ENCODE data around the gene GLB1L2. TPM values are rescaled to one million over a fixed set of nuclear protein-coding genes. Genes with fewer than 3 reads are reported as not detected.
"Not testable (repeated sequence)": the region's sequence is repeated elsewhere in the genome, so short reads cannot be mapped to it uniquely, and the experiment has no call there.

The GLB1L2 gene, protein sequence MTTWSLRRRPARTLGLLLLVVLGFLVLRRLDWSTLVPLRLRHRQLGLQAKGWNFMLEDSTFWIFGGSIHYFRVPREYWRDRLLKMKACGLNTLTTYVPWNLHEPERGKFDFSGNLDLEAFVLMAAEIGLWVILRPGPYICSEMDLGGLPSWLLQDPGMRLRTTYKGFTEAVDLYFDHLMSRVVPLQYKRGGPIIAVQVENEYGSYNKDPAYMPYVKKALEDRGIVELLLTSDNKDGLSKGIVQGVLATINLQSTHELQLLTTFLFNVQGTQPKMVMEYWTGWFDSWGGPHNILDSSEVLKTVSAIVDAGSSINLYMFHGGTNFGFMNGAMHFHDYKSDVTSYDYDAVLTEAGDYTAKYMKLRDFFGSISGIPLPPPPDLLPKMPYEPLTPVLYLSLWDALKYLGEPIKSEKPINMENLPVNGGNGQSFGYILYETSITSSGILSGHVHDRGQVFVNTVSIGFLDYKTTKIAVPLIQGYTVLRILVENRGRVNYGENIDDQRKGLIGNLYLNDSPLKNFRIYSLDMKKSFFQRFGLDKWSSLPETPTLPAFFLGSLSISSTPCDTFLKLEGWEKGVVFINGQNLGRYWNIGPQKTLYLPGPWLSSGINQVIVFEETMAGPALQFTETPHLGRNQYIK
- 0.57 TPM for total RNA-seq
- long read RNA-seq, partial matches to known transcripts, result 0 of 1 reads
- long read RNA-seq, other reads (novel, unspliced or antisense), result 1 of 1 reads

DNA sequence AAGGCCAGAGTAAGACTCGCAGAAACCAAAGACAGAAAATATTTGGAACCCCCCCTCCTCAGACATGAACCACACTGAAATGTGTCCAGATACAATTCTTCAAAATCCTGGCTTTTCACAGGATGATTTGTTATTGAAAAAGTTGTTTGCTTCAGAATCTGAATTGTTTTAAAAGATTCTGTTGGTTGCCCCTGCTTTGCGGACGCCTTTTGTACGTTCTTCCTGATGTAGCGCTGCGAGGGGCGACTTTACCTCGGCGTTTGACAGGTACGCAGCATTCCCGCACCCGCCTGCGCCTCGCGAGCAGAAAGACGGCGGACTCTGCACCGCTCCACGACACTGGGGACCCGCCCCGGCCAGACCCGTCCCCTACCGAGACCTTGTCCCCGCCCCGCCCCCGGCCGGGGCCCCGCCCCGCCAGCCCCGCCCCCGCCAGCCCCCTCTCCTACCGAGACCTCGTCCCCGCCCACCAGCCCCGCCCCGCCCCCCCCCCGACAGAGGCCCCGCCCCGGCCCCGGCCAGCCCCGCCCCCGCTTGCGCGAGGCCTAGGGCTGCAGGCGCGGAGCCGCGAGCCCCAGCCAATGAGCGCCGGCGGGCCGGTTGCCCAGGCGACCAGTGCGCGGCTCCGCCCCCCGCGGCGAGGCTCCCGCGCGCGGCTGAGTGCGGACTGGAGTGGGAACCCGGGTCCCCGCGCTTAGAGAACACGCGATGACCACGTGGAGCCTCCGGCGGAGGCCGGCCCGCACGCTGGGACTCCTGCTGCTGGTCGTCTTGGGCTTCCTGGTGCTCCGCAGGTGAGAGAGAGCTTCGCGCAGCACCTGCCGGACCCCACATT lies at the start of gene GLB1L2:
GLB1L2 (plus strand) TSS at position 635 of the 835 bp plus-strand sequence; CDS start at position 709, 74 bp downstream.
- no peak for DNase-seq (ENCODE audit: low spot score)
- intact Hi-C loops (cut with DNase I), result no loop called here

DNA sequence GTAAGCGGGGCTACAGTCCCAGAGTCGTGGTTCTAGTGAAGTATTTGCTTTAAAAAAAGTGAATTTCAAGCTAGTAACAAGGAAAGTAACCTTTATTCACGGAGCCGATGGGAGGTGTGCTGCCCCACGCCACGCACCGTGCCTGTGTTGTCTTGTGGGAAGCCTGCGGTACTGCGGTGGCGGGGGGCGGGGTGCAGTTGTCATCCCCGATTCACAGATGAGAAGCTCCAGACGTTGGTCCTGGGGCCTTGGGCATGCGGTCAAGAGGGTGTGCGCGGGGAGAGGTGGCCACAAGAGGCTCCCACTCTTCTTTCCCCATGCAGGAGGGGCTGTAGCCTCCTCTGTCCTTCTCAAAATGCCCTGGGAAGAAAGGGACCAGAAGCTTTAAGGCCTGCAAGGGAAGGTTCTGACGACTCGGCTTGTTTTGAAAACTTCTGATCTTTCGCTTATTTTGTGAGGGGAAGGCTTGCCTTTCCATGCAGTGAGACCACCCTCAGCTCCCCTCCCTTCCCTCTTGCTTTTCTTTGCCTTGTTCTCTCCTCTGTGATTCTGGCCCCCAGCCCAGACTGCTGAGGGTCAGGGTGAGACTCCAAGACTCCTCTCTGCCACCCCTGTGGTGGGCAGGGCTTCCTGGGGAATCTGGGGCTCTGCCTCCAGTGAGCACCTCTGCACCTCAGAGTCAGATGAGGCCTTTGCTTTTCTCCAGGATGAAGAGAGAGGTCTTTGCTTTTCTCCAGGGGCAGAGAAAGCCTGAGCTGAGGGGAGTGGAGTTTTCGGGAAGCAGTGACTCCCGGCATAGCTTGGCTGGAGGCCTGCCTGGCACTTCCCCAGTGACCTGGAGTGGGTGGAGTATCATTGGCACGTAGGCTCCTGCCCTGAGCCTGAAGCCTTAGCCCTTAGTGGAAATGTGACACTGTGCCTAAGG lies 49.4 kb upstream of the GLB1L2 start:
- no peak for DNase-seq (ENCODE audit: low spot score)
- intact Hi-C loops (cut with DNase I), result no loop called here

DNA sequence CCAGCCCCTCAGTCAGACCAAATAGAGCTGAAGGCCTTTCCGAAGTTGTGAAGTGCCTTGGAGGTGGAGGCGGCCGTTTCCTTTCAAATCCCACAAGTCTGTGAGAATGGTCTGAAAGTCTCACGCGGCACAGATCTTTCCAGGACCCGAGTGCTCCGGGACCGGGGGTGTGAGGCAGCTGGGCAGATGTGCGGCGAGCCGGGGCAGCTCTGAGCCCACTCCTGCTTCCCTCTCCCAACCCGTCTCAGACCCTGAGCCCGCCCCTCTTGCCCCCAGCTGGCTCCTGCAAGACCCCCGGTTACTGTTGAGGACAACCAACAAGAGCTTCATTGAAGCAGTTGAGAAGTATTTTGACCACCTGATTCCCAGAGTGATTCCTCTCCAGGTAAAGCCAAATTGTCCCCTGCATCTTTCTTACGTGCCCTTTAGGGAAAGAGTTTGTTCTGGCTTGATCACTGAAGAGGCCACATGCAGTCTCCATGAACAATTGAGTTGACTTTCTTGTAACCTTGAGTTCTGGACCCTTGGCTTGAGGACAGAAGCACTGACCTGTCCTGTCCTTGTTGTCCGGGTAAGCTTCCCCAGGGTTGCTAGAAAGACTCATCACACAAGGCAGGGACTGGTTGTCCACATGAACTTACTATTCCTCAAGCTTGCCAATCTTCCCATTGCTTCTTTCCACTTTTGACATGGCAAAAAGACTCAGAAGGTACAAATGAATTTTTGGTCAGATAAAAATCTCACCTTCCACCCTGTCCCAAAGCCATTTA lies 48.1 kb upstream of the GLB1L2 start:
- no peak for DNase-seq (ENCODE audit: low spot score)
- intact Hi-C loops (cut with DNase I), result no loop called here

DNA sequence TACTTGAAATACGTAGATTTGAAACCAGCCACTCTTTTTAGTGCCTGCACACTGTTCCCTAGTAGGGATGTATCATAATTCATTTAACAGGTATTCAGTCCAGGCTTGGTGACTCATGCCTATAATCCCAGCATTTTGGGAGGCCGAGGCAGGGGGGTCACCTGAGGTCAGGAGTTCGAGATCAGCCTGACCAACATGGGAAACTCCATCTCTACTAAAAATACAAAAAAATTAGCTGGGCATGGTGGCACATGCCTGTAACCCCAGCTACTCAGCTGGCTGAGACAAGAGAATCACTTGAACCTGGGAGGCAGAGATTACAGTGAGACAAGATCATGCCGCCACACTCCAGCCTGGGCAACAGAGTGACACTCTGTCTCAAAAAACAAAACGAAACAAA lies 47.4 kb upstream of the GLB1L2 start:
- intact Hi-C loops (cut with DNase I); DNase-seq (ENCODE audit: low spot score): not testable (repeated sequence)

DNA sequence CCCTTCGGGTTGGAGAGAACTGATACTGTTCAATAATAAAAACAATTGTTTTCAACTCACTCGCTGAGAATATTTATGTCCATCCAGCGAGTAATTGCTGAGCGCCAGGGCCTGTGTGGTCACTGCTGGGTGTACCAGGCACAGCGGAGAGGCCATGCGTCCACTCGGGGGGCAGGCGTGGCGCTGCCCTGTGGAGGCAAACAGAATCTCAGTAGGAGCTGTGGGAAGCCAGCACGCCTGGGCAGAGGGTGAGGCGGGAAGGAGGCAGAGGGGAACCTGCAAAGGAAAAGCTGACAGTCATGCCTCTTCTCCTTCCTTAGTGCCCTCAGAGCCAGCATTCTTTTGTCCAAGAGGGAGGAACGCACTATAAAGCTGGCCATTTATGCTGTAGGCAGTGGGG lies 44.2 kb upstream of the GLB1L2 start:
- intact Hi-C loops (cut with DNase I), result no loop called here
- no peak for DNase-seq (ENCODE audit: low spot score)

DNA sequence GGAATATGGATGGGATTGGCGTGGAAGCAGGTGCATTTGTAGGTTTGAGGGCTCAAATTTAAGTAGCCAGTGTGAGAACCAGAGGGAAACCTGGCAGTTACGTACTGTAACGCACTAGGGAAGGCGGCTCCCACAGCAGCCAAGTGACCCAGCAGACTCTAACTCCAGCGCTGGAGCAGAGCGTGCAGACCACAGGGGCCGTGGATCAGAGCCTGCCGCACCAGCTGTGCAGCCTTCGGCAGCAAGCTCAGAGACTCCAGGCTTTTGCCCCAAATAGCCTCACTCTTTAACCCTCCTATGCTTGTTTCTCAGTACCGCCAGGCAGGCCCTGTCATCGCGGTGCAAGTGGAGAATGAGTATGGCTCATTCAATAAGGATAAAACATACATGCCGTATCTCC lies 43.3 kb upstream of the GLB1L2 start:
- intact Hi-C loops (cut with DNase I), result no loop called here
- no peak for DNase-seq (ENCODE audit: low spot score)

DNA sequence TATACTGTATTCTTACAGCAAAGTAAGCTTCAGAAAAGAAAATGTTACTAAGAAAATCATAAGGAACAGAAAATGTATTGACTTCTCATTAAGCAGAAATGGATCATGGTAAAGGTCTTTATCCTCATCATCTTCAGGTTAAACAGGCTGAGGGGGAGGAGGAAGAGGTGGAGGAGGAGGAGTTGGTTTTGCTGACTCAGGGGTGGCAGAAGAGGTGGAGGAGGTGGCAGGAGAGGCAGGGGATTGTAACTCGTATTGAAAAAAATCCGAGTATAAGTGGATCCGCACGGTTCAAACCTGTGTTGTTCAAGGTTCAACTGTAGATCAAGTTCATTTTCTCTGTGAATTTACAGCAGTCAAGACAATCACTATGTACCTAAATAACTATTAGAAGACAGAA lies 42.6 kb upstream of the GLB1L2 start:
- intact Hi-C loops (cut with DNase I), result no loop called here
- DNase-seq (ENCODE audit: low spot score), result no peak

DNA sequence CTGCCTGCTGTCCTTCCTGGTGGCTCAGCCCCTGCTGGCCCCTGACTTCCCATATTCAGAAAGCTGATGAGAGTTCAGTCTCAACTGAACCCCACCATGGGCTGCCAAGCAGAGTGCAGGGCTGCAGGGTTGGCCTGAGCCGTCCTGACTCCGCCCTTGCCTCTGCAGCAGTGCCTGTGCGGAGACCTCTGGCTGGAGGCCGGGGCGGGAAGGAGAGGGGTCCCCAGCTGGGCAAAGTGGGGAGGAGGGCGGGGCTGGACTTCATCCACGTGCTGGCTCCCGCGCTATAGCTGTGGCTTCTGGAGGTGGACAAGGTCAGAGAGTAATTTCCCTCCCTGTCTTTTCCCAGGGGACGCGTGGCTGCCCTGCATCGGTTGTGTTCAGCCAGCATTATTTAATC lies 42.0 kb upstream of the GLB1L2 start:
- intact Hi-C loops (cut with DNase I), result no loop called here
- DNase-seq (ENCODE audit: low spot score), result no peak

DNA sequence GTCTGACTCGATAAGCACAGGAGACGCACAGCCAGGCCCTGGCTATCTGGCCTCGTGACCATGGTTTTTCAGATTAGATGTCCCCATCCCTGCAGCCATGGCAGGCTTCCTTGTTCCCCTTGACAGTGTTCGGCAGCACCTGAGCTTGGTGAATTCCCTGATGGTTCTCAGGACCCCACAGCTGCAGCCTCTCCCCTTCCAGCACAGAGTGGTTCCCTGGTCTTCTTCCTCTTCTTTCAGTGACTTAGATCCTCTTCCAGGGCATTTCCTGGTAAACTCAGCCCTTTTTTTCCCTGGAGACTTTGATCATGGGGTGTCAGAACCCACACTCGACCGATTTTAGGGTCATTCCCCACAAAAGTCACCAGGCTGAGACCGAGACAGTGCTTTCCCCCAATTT lies 41.1 kb upstream of the GLB1L2 start:
- DNase-seq (ENCODE audit: low spot score), result no peak
- intact Hi-C loops (cut with DNase I), result no loop called here

DNA sequence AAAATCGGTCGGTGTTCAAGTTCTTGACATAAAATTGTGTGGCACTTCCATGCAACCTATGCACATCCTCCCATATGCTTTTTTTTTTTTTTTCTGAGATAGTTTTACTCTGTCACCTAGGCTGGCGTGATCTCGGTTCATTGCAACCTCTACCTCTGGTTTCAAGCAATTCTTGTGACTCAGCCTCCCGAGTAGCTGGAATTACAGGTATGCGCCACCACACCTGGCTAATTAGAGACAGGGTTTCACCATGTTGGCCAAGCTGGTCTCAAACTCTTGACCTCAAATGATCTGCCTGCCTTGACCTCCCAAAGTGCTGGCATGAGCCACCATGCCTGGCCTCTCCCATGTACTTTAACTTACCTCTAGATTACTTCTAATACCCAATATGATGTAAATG lies 40.6 kb upstream of the GLB1L2 start:
- intact Hi-C loops (cut with DNase I), result no loop called here
- DNase-seq (ENCODE audit: low spot score), result no peak

DNA sequence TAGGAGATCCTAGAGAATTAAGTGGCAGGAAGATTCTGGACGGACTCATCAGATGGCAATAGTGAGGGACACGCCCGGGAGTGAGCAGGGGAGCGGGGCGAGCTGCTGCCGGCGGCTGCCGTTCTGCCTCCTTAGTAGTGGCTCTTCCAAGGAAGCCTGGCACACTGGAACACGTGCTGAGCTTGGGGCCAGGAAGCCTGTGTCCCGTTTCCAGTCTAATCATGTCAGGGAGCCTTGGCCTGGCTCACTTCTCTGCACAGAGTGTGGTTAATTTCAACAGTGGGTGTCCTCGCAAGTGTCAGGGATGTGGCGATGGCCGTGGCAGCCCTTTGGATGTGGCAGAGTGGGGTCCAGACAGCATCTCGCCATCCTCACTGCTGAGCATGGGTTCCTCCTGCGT lies 39.1 kb upstream of the GLB1L2 start:
- no peak for DNase-seq (ENCODE audit: low spot score)

DNA sequence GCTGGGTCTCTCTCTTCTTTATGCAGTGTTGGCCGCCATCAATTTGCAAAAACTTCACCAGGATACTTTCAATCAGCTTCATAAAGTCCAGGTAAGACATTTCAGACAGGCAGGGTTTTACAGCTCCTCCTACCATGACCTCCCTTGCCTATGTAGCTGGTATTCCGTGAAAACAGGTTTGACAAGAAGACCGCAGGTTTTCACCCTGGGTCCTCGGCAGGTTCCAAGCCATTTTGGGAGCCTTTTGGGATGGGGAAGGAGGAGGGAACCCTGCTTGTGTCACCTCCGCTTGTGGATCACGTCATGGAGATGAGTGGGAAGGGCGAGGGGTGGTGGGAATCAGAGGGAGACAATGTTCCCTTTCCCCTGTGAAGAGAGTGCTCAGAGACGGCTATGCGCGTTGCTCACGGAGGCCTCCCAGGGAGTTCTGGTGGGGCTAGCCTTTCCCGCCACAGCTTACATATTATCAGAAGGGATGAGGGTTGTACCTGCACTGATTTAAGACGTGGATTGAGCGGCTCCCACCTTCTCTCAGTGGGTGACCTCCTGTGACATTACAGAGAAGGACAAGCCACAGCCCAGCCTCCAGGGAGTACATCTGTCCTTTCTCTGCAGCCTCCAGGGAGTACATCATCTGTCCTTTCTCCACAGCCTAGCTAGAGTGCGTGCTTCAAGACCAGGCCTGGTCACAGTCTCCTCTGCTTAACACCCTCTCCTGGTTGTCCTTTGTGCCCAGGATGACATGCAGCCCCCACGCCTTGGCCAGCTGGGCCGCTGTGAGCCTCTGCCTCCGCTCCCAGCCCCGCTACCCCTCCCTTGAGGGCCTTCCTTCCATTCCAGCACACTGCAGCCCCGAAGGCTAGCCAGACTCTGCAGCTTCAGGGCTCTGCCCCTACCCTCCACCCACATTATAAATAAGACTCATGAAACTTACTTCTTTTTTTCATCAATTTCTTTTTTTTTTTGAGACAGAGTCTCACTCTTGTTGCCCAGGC lies 38.4 kb upstream of the GLB1L2 start:
- intact Hi-C loops (cut with DNase I), result no loop called here
- DNase-seq (ENCODE audit: low spot score), result no peak

More for the DNA sequence above, 39.1 kb upstream of the GLB1L2 start:
- intact Hi-C loops (cut with DNase I), result no loop called here

DNA sequence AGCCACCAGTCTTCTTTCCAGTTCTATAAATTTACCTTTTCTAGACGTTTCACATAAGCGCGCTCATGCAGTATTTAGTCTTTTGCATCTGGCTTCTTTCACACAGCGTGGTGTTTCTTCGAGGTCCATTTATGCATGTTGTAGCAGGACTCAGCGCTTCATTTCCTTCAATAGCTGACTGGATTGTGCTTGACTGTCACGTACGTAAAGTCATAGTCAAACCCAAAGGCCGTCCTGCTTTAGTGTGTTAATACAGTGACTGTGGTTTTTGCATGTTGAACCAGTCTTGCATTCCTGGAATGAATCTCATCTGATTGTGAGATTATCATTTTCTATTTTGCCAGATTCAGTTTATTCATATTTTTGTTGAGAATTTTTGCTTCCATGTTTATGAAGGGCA lies 37.1 kb upstream of the GLB1L2 start:
- intact Hi-C loops (cut with DNase I), result no loop called here
- DNase-seq (ENCODE audit: low spot score), result no peak

DNA sequence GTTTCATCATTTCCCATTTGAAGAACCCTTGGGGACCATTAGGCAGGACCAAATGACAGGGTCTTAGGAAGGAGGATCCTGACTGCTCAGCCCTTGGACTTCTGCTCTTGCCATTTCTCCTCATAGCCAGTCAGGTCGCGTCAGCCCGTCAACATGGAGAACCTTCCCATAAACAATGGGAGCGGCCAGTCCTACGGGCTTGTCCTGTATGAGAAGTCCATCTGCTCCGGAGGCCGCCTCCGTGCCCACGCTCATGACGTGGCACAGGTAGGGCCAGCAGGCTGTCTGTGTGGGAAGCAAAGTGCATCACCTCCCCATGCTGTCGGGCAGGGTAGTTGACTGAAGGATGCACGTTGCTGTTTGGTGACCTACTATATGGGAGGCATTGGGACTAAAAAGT lies 19.6 kb upstream of the GLB1L2 start:
- intact Hi-C loops (cut with DNase I), result loop anchor here (5.0 kb wide), 1 partner anchor 50 kb away; no protein-coding TSS in a partner anchor
- DNase-seq (ENCODE audit: low spot score), result no peak

DNA sequence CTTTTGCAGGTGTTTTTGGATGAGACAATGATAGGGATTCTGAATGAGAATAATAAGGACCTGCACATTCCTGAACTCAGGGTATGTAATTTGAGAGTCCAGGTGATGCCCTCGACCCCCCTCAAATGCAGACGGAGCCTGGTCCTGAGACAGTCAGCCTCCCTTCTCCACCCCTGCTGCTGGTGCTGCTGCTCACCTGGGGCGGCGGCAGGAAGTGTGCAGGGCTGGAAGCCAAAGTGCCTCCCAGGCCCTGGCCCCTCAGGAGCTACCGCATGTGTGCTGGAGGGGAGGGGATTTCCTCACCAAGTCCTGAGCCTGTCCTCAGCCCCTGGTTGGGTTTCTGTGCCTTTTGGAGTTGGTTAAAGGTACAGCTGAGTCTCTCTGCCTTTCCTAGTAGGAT lies 19.0 kb upstream of the GLB1L2 start:
- intact Hi-C loops (cut with DNase I), result loop anchor here (5.0 kb wide), 1 partner anchor 51 kb away; no protein-coding TSS in a partner anchor
- no peak for DNase-seq (ENCODE audit: low spot score)

DNA sequence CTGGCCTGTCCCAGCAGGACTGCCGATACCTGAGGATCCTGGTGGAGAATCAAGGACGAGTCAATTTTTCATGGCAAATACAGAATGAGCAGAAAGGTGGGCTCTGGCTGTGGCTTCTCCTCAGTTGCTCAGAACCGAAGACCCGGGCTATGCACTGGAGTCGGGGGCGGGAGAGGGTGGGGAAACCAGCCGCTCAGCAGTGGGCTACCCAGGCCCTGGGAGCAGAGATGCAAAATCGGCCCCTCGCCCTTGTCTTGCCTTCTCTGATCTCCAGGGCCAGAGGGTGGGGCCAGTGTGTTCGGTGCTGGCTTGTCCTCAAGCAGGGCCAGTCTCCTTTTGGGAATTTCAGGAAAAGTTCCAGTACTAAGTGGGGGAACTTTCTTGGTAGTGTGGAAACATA lies 18.4 kb upstream of the GLB1L2 start:
- DNase-seq (ENCODE audit: low spot score), result no peak
- intact Hi-C loops (cut with DNase I), result loop anchor here (5.0 kb wide), 1 partner anchor 51 kb away; no protein-coding TSS in a partner anchor
